ENCODE measurements around the gene RYR3. TPM values are rescaled to one million over a fixed set of nuclear protein-coding genes. Genes with fewer than 3 reads are reported as not detected.

RYR3 gene
- total RNA-seq, 2 experiments from 2014 or later, result 0.06 to 0.32 TPM

DNA sequence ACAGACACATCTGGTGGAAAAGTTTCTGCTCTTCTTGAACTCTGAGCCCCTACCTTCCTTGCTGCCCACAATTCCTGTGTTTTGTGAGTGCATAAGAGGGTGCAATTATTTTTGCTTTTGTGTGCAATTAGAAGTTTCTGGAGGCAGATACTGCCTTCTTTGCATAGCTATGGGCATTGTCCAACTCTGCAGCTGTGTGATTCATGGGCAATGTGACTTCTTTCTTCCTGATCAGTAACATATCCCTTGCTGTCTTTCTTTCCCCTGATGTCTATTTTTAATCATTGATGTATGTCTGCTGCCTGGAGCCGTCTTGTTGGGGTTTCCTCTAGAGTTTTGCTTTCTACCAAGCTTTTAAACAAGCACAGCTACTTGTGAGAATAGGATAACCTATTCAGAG is 336.0 kb downstream of the RYR3 start:
- Histone ChIP-seq H3K9me2 (ENCODE audit: insufficient read depth, low read length) (no peaks in the 10 kb centered on the region), H3K36me3 (ENCODE audit: insufficient read depth, low read length) (no peaks in the 10 kb centered on the region), H4K20me1 (ENCODE audit: insufficient read depth, low read length) (no peaks in the 10 kb centered on the region), H3K4me2 (ENCODE audit: low read length) (no peak overlapping the region), H3K4me1 (ENCODE audit: insufficient read depth, low read length, poor library complexity, severe bottlenecking) (no peaks in the 10 kb centered on the region), H3K9me3 (ENCODE audit: low read length) (no peaks in the 10 kb centered on the region), H3K4me3 (ENCODE audit: low read depth, low read length, poor library complexity, severe bottlenecking) (no peak overlapping the region), H3K27ac (ENCODE audit: low read depth, low read length, poor library complexity, severe bottlenecking) (no peak overlapping the region), H3K79me2 (ENCODE audit: insufficient read depth, low read depth, low read length) (no peaks in the 10 kb centered on the region), H2AFZ (ENCODE audit: low read length) (no peak overlapping the region)
- intact Hi-C loops (cut with micrococcal nuclease; ENCODE audit: unreplicated experiment), result no loop called here
- BruUV-seq (replicated peaks), result no TSS peak
- ChIA-PET CTCF (ENCODE audit: unreplicated experiment) (no interaction called here), POLR2A (no interaction called here)
- no peak for DNase-seq (ENCODE audit: low spot score)
- no peak for TF ChIP-seq EZH2phosphoT487 (IDR thresholded peaks at IDR 0.05; ENCODE audit: borderline replicate concordance, low read depth, low read length)
- no peak for TF ChIP-seq CTCF (conservative IDR thresholded peaks at IDR 0.05; ENCODE audit: low read length)

GRCh38 chr15:33649217-33649933 is 338.6 kb downstream of the RYR3 start:
- no peaks in the 10 kb centered on the region for H3K79me2 ChIP-seq (ENCODE audit: insufficient read depth, low read depth, low read length)
- no peaks in the 10 kb centered on the region for H3K9me2 ChIP-seq (ENCODE audit: insufficient read depth, low read length)
- ChIA-PET CTCF (ENCODE audit: unreplicated experiment) (no interaction called here), POLR2A (no interaction called here)
- TF ChIP-seq EZH2phosphoT487 (IDR thresholded peaks at IDR 0.05; ENCODE audit: borderline replicate concordance, low read depth, low read length) (no peak), CTCF (conservative IDR thresholded peaks at IDR 0.05; ENCODE audit: low read length) (no peak)
- intact Hi-C loops (cut with micrococcal nuclease; ENCODE audit: unreplicated experiment), result no loop called here
- BruUV-seq (replicated peaks), result no TSS peak
- no peak overlapping the region for H3K27ac ChIP-seq (ENCODE audit: low read depth, low read length, poor library complexity, severe bottlenecking)
- H2AFZ ChIP-seq (ENCODE audit: low read length), result no peak overlapping the region
- DNase-seq (ENCODE audit: low spot score), result no peak
- no peaks in the 10 kb centered on the region for H3K36me3 ChIP-seq (ENCODE audit: insufficient read depth, low read length)
- no peaks in the 10 kb centered on the region for H4K20me1 ChIP-seq (ENCODE audit: insufficient read depth, low read length)
- no peaks in the 10 kb centered on the region for H3K4me1 ChIP-seq (ENCODE audit: insufficient read depth, low read length, poor library complexity, severe bottlenecking)
- H3K4me3 ChIP-seq (ENCODE audit: low read depth, low read length, poor library complexity, severe bottlenecking), result no peak overlapping the region
- no peaks in the 10 kb centered on the region for H3K9me3 ChIP-seq (ENCODE audit: low read length)
- no peak overlapping the region for H3K4me2 ChIP-seq (ENCODE audit: low read length)

DNA sequence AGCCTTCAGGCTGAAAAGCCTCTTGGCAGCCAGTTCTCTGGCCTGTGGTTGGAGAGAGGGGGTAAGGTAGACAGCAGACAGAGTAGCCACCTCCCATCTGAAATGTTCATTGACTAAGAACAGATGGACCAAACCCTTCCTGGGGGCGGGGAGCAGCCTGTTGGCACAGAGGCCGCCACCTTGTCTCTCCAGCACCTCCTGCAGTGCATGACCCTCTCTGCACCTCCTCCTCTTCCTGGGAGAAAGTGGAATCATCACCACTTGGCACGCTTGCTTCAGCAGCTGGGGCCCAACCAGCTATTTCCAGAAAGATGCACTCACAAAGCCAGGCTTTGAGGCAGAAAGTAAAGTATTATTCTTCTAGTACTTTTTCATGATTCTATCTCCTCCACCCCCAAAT is 344.1 kb downstream of the RYR3 start:
- CTCF ChIA-PET (ENCODE audit: unreplicated experiment), result no interaction called here
- no peak overlapping the region for H3K4me3 ChIP-seq (ENCODE audit: low read depth, low read length, poor library complexity, severe bottlenecking)
- POLR2A ChIA-PET, result interaction anchor here (0.6 to 1.6 kb wide), 4 partner anchors 8 to 19 kb away, joined by 3 to 4 read pairs (median 4); no protein-coding TSS in a partner anchor
- H2AFZ ChIP-seq (ENCODE audit: low read length), result no peak overlapping the region
- H4K20me1 ChIP-seq (ENCODE audit: insufficient read depth, low read length), result no peaks in the 10 kb centered on the region
- no peaks in the 10 kb centered on the region for H3K79me2 ChIP-seq (ENCODE audit: insufficient read depth, low read depth, low read length)
- BruUV-seq (replicated peaks), result no TSS peak
- intact Hi-C loops (cut with micrococcal nuclease; ENCODE audit: unreplicated experiment), result loop anchor here (5.0 kb wide), 1 partner anchor 53 kb away; no protein-coding TSS in a partner anchor
- no peaks in the 10 kb centered on the region for H3K4me1 ChIP-seq (ENCODE audit: insufficient read depth, low read length, poor library complexity, severe bottlenecking)
- H3K9me3 ChIP-seq (ENCODE audit: low read length), result no peaks in the 10 kb centered on the region
- H3K27ac ChIP-seq (ENCODE audit: low read depth, low read length, poor library complexity, severe bottlenecking), result no peak overlapping the region
- H3K36me3 ChIP-seq (ENCODE audit: insufficient read depth, low read length), result no peaks in the 10 kb centered on the region
- H3K9me2 ChIP-seq (ENCODE audit: insufficient read depth, low read length), result no peaks in the 10 kb centered on the region
- TF ChIP-seq CTCF (conservative IDR thresholded peaks at IDR 0.05; ENCODE audit: low read length) (0 out of 2 replicates have a peak, but pooled peaks have one; percentile 27), EZH2phosphoT487 (IDR thresholded peaks at IDR 0.05; ENCODE audit: borderline replicate concordance, low read depth, low read length) (no peak)
- no peak for DNase-seq (ENCODE audit: low spot score)
- no peak overlapping the region for H3K4me2 ChIP-seq (ENCODE audit: low read length)

Data from OCI-LY7 (cell line).